NOMO-1 treated with DMSO at 0.1 percent for 48 hours (cell line): ENCODE results near the gene ATG7.
"Not testable (repeated sequence)": the region's sequence is repeated elsewhere in the genome, so short reads cannot be mapped to it uniquely, and the experiment has no call there.

Experiments
- DNase-seq: peaks from one replicate; lab custom pipeline; 2025; ENCODE audit not compliant: unreplicated experiment; lab: John Stamatoyannopoulos, UW

The ATG7 gene

GRCh38 chr3:11385891-11386290 lies 113.7 kb downstream of the ATG7 start:
- DNase-seq = no peak

GRCh38 chr3:11386465-11387113 lies 114.4 kb downstream of the ATG7 start:
- DNase-seq = no peak

GRCh38 chr3:11389386-11390268 lies 117.4 kb downstream of the ATG7 start:
- DNase-seq = no peak

- DNase-seq = no peak
Measured at GRCh38 chr3:11390411-11391131, 118.4 kb downstream of the ATG7 start.

GRCh38 chr3:11391174-11391879 lies 119.1 kb downstream of the ATG7 start:
- no peak for DNase-seq

- DNase-seq = no peak
Measured at GRCh38 chr3:11392014-11392859, 120.0 kb downstream of the ATG7 start.

- no peak for DNase-seq
Measured at GRCh38 chr3:11392860-11393114, 120.6 kb downstream of the ATG7 start.

- DNase-seq = no peak
Measured at GRCh38 chr3:11393401-11393800, 121.2 kb downstream of the ATG7 start.

GRCh38 chr3:11394392-11394791 lies 122.2 kb downstream of the ATG7 start:
- DNase-seq = no peak

GRCh38 chr3:11400213-11400612 lies 128.0 kb downstream of the ATG7 start:
- no peak for DNase-seq

GRCh38 chr3:11401434-11401833 lies 129.2 kb downstream of the ATG7 start:
- no peak for DNase-seq

- no peak for DNase-seq
Measured at GRCh38 chr3:11405323-11405722, 133.1 kb downstream of the ATG7 start.

GRCh38 chr3:11407644-11408043 lies 135.4 kb downstream of the ATG7 start:
- DNase-seq = no peak

- DNase-seq = not testable (repeated sequence)
Measured at GRCh38 chr3:11408324-11408859, 136.2 kb downstream of the ATG7 start.

GRCh38 chr3:11410564-11410963 lies 138.4 kb downstream of the ATG7 start:
- no peak for DNase-seq

GRCh38 chr3:11411956-11412355 lies 139.8 kb downstream of the ATG7 start:
- no peak for DNase-seq

GRCh38 chr3:11413071-11413470 lies 140.9 kb downstream of the ATG7 start:
- DNase-seq = no peak

- DNase-seq = no peak
Measured at GRCh38 chr3:11415099-11415498, 142.9 kb downstream of the ATG7 start.

GRCh38 chr3:11420066-11420465 lies 147.9 kb downstream of the ATG7 start:
- DNase-seq = no peak

- no peak for DNase-seq
Measured at GRCh38 chr3:11422291-11422690, 150.1 kb downstream of the ATG7 start.
